VCaP (cell line): ENCODE results near the gene CRYGN.

ENCODE experiments used
- H3K27ac ChIP-seq: fragments of 450-650 bp; 2 replicates; pipeline ENCODE4 v1.5.1; 2017
- CTCF ChIP-seq: fragments of 450-650 bp; conservative IDR thresholded peaks from 2 replicates; pipeline ENCODE4 v1.5.1; 2017; ENCODE audit warnings: mild to moderate bottlenecking, moderate library complexity

Gene CRYGN

GRCh38 chr7:151437159-151437553 lies 2.8 kb downstream of the CRYGN start:
- no peak for TF ChIP-seq CTCF
- H3K27ac ChIP-seq, result no peak overlapping the region

GRCh38 chr7:151436446-151437158 lies 3.3 kb downstream of the CRYGN start:
- no peak for TF ChIP-seq CTCF
- H3K27ac ChIP-seq, result no peak overlapping the region

- no peak overlapping the region for H3K27ac ChIP-seq
- TF ChIP-seq CTCF, result no peak
These were observed 4.0 kb downstream of the CRYGN start for GRCh38 chr7:151435971-151436370.

GRCh38 chr7:151435103-151435916 lies 4.6 kb downstream of the CRYGN start:
- H3K27ac ChIP-seq, result no peak overlapping the region
- TF ChIP-seq CTCF, result no peak

- no peak for TF ChIP-seq CTCF
- no peak overlapping the region for H3K27ac ChIP-seq
These were observed 5.4 kb downstream of the CRYGN start for GRCh38 chr7:151434549-151434948.

GRCh38 chr7:151433721-151434400 lies 6.1 kb downstream of the CRYGN start:
- TF ChIP-seq CTCF, result no peak
- H3K27ac ChIP-seq, result no peak overlapping the region
